ENCODE measurements around the gene PDCD11.
A peak's percentile ranks its signal among the peaks of the same experiment; 100 is the strongest.
"Not testable (repeated sequence)": the region's sequence is repeated elsewhere in the genome, so short reads cannot be mapped to it uniquely, and the experiment has no call there.

Gene PDCD11

DNA sequence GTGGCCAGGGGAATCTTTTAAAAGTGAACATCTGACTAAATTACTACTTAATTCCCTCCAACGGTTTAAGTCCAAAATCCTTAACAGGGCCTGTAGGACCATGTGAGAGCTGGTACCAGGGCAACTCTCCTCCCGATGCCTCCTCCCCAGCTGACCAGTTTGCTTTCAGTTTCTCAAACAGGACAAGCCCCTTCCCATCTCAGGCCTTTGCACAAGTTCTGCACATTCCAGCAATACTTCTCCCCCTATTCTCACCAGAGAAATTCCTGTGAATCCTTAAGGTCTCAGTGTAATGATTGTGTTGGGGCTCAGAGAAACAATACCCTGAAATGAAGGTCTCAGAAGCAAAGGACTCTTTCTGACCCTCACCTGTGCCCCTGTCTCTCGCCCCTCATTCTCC, 70.3 kb downstream of the PDCD11 start:
- peaks cover 2% of the 10 kb centered on the region for H3K36me3 Mint-ChIP-seq (ENCODE audit: low read depth)
- H3K27me3 Mint-ChIP-seq = peaks cover 3% of the 10 kb centered on the region
- peaks cover 18% of the 10 kb centered on the region for H3K4me1 Mint-ChIP-seq

DNA sequence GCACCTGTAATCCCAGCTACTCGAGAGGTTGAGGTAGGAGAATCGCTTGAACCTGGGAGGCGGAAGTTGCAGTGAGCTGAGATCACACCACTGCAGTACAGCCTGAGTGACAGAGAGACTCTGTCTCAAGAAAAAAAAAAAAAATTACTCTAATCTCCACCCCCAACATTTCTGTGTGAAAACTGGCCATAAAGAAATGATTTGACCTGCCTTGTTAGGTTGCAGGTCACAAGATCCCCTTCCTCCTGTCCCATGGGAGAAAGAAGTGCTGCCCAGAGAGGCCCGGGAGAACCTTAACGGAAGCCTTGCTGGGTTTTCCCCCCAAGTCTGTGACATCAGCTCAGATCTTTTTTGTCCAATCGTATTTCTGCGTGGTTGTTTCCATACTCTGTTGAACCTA, 71.0 kb downstream of the PDCD11 start:
- DNase-seq = no peak

More for the DNA sequence above, 70.3 kb downstream of the PDCD11 start:
- Mint-ChIP-seq H3K4me3 (no peak overlapping the region), H3K27ac (no peak overlapping the region), H3K9me3 (no peaks in the 10 kb centered on the region)
- ATAC-seq = no peak
- no peak for DNase-seq

DNA sequence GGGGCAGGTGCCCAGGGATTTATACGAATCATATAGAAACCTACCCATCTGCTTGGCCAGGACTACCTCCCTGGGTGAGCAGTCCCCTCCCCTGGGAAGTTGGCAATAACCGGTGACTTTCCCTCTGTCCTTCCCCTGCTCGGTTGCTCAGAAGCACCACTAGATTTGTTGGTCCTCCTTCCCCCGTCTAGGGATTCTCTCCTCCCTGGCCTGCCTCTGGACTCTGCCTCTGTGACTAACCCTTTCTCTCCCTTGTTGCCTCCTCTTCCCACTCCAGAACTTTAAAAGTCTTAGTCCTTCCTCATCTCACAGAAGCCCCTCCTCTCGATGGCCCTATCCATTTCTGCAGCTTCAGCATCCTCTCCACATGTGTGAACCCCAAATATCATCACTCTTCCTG, 72.8 kb downstream of the PDCD11 start:
- ATAC-seq (no peak), DNase-seq (no peak)
- no peak overlapping the region for H3K4me3 Mint-ChIP-seq
- H3K27me3 Mint-ChIP-seq = peaks cover 3% of the 10 kb centered on the region
- H3K36me3 Mint-ChIP-seq (ENCODE audit: low read depth) = peaks cover 2% of the 10 kb centered on the region
- peaks cover 27% of the 10 kb centered on the region for H3K4me1 Mint-ChIP-seq
- H3K9me3 Mint-ChIP-seq = no peaks in the 10 kb centered on the region
- no peak overlapping the region for H3K27ac Mint-ChIP-seq

More for the DNA sequence above, 71.0 kb downstream of the PDCD11 start:
- Mint-ChIP-seq H3K27ac (no peak overlapping the region), H3K4me3 (no peak overlapping the region), H3K36me3 (ENCODE audit: low read depth) (peaks cover 2% of the 10 kb centered on the region), H3K9me3 (no peaks in the 10 kb centered on the region), H3K27me3 (peaks cover 3% of the 10 kb centered on the region), H3K4me1 (peaks cover 25% of the 10 kb centered on the region)
- no peak for ATAC-seq

DNA sequence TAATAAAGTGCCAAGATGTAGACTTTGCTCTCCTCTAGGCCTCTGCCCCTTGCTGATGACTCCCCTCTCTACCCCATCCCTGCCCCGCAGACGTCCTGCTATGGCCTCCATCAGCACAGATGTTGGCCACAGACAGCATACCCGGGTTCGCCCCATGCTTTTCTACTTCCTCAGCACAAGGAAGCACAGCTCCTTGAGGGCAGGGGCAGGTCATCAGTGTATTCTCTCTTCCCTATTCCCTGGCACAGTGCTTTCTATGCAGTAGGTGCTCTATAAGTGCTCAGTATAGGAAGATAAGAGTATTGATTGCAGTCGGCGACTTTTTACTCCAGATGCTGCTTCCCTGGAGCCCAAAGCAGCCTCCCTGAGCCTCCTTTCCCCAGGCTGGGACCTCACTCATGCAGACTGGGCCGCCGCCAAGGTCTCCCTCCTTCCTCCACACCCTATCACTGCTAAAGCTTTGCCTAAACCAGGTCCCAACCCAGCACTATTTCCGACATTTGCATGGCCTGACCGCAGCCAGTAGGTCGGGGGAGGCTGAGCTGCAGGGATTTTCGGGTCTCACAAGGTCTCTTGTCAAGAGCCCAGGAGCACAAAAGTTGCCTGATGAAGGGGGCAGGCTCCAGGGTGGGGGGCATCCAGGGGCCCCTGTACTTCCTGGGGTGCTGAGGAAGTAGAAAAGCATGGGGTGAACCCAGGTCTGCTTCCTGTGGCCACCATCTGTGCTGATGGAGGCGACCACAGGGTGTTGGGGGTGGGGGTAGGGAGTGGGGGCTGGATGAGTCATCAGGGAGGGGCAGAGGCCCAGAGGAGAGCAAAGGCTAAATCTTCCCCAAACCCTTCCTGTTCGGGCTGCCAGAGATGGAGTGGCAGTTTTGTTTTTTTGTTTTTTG, 74.6 kb downstream of the PDCD11 start:
- Mint-ChIP-seq H3K4me1 (peaks cover 27% of the 10 kb centered on the region), H3K36me3 (ENCODE audit: low read depth) (peaks cover 2% of the 10 kb centered on the region), H3K27me3 (peaks cover 3% of the 10 kb centered on the region), H3K27ac (peak overlapping the region; percentile 67), H3K4me3 (peak overlapping the region; percentile 54), H3K9me3 (no peaks in the 10 kb centered on the region)
- ATAC-seq = peak; percentile 92
- DNase-seq = peak; percentile 72

DNA sequence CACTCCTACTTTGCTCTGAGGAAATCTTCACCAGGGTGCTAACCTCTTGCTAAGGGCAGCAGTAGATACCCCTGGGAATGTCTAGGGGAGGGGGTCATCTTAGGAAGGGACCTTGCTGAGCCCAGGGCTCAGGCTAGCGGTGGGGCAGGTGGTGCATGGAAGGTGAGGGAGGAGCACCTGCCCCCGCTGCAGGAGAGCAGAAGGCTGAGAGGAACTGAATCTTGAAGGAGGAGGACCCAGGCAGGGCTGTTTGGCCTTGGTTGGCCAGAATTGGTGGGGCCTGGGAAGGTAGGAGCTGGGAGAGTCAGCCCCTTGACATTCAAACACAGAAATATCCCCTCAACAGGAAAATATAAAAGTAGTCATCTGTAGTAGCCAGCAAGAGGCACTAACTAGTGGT, 75.6 kb downstream of the PDCD11 start:
- Mint-ChIP-seq H3K9me3 (no peaks in the 10 kb centered on the region), H3K27me3 (peaks cover 3% of the 10 kb centered on the region), H3K36me3 (ENCODE audit: low read depth) (peaks cover 2% of the 10 kb centered on the region), H3K27ac (peak overlapping the region; percentile 67), H3K4me1 (peaks cover 27% of the 10 kb centered on the region), H3K4me3 (peak overlapping the region; percentile 54)
- DNase-seq (no peak), ATAC-seq (no peak)

DNA sequence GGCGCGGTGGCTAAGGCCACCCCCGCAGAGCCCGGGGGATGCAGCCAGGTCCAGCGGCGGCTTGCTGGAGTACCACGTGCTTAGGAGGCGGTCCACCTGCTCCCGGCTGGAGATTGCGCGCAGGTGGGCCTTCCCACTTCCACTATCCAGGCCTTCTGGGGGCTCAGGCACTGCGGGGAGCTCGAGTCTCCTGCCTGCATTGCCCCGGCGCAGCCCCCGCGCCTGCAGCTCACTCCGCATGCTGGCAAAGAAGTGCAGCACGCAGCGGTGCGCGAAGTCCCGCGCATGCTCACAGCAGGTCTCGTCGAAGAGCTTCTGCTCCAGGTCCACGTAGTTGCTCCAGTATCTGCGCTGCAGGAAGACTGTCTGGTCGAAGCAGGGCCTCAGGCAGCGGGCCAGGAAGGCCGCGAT, 76.8 kb downstream of the PDCD11 start:
- peaks cover 23% of the 10 kb centered on the region for H3K4me1 Mint-ChIP-seq
- H3K27ac Mint-ChIP-seq = no peak overlapping the region
- ATAC-seq = no peak
- H3K9me3 Mint-ChIP-seq = no peaks in the 10 kb centered on the region
- peaks cover 3% of the 10 kb centered on the region for H3K27me3 Mint-ChIP-seq
- H3K36me3 Mint-ChIP-seq (ENCODE audit: low read depth) = peaks cover 2% of the 10 kb centered on the region
- H3K4me3 Mint-ChIP-seq = no peak overlapping the region
- no peak for DNase-seq

DNA sequence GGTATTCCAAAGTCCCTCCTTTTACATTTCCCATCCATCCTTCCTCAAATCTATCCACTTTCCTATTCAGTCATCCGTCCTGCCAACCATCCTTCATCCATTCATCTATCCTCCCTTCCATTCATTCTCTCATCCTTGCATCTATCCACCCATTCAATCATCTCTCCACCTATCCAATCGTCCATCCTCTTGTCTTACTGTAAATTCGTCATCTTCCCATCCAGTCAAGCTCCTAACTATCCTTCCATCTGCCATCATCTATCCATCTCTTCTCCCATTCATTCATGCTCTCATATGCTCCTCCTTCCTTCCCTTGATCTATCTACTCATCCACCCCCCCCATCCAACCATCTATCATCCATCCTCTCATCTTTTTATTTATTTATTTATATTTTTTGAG, 77.7 kb downstream of the PDCD11 start:
- Mint-ChIP-seq H3K27ac (no peak overlapping the region), H3K9me3 (no peaks in the 10 kb centered on the region), H3K4me1 (peaks cover 23% of the 10 kb centered on the region), H3K27me3 (peaks cover 3% of the 10 kb centered on the region), H3K4me3 (no peak overlapping the region), H3K36me3 (ENCODE audit: low read depth) (peaks cover 2% of the 10 kb centered on the region)
- ATAC-seq (no peak), DNase-seq (no peak)

DNA sequence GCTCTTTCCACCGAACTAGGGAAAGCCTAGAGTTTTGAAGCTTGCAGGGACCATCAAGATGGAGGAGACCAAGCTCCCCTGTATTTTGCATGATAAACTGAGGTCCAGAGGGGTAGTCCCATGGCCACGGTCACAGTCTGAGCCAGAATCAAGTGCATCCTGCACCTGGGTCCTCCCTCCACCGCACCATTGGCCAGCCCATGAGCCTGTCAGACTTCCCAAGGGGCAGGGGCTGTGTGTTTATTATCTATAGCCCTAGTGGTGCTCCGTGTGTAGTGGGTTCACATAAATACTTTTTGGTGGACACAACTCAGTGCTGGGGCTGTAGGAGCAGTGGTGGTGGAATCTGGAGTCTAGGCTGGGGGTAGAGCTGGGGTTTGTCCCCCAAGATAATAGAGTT, 79.0 kb downstream of the PDCD11 start:
- Mint-ChIP-seq H3K9me3 (no peaks in the 10 kb centered on the region), H3K27me3 (peaks cover 2% of the 10 kb centered on the region), H3K4me1 (peaks cover 21% of the 10 kb centered on the region), H3K4me3 (no peak overlapping the region), H3K27ac (no peak overlapping the region), H3K36me3 (ENCODE audit: low read depth) (no peaks in the 10 kb centered on the region)
- ATAC-seq (no peak), DNase-seq (no peak)

DNA sequence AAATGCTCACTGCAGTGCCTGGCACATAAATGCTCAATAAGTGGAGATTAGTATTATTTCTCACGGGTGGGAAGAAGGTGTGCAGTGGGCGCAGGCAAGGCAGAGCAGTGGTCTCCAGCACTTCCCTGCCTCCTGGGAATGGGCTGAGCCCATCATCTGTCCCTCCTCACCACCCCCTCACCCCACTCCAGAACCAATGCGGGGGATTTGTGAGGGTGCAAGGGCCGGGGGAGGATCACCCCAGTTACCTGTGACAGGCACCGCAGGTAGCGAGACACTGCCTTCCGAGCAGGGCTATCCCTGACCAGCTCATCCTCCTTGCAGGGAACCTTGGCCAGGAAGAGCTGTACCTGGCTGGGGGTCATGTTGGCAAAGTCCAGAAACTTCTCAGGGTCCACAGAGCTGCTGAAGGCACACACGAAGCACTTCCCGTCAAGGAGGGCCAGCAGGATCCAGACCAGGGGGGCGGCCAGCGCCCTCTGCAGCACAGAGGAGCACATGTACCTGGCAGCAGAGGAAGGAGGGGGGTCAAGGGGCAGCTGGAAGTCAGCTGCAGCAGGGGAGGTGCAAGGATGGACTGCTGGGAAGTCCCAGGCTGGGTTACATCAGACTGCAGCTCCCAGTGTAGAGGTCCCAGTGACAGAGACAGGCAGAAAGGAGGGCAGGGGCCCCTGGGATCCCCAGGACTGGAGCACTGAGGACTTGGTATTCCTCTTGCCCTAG, 79.8 kb downstream of the PDCD11 start:
- no peaks in the 10 kb centered on the region for H3K36me3 Mint-ChIP-seq (ENCODE audit: low read depth)
- DNase-seq (no peak), ATAC-seq (peak; percentile 22)
- peaks cover 13% of the 10 kb centered on the region for H3K4me1 Mint-ChIP-seq
- H3K9me3 Mint-ChIP-seq = no peaks in the 10 kb centered on the region
- H3K27ac Mint-ChIP-seq = no peak overlapping the region
- H3K4me3 Mint-ChIP-seq = no peak overlapping the region
- H3K27me3 Mint-ChIP-seq = no peaks in the 10 kb centered on the region

DNA sequence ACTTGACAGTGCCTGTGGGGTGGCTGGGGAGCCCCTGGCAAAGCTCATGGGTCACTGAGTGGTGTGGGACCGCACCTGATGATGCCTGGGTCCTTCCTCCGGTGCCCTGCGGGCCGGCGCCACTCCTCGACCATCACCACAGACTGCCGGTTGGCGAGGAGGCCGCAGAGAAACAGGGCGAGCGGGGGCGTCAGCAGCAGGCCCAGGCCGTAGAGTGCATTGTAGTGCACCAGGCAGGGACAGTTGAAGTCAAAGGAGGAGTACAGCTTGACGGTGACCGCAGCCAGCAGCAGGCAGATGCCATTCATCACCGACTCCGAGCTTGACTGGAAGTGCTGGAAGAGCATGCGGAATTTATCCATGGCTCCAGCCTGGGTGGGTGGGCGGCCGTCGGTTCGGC, 82.2 kb downstream of the PDCD11 start:
- Mint-ChIP-seq H3K27me3 (no peaks in the 10 kb centered on the region), H3K27ac (no peak overlapping the region), H3K36me3 (ENCODE audit: low read depth) (no peaks in the 10 kb centered on the region), H3K4me1 (peaks cover 3% of the 10 kb centered on the region), H3K4me3 (no peak overlapping the region), H3K9me3 (no peaks in the 10 kb centered on the region)
- ATAC-seq (no peak), DNase-seq (no peak)

DNA sequence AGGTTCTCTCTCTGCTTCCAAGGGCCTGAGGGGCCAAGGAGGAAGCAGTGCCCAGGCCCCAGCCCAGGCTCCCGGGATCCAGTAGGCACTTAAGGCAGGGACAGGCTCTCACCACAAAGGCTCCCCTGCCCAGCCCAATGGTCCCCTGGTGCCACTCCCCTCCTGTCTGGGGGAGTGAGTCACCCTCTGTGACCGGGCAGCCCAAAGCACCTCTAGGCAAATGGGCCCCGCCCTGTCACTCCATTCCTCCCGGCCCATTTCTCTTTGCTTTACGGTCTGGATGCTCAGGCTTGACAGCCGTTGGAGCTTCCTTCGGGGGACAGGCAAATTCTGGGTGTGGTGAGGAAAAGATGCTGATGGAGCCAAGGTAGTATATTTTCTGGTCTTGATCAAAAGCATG, 82.7 kb downstream of the PDCD11 start, which contains the start of gene CALHM3:
TSS of gene CALHM3 (minus strand) at position 106 of the 400 bp plus-strand sequence. CDS start 208 bp downstream, outside the sequence.
- ATAC-seq (no peak), DNase-seq (no peak)
- peaks cover 3% of the 10 kb centered on the region for H3K4me1 Mint-ChIP-seq
- H3K36me3 Mint-ChIP-seq (ENCODE audit: low read depth) = no peaks in the 10 kb centered on the region
- H3K9me3 Mint-ChIP-seq = no peaks in the 10 kb centered on the region
- H3K27me3 Mint-ChIP-seq = no peaks in the 10 kb centered on the region
- no peak within 1 kb of the TSS for H3K4me3 Mint-ChIP-seq
- no peak within 1 kb of the TSS for H3K27ac Mint-ChIP-seq

DNA sequence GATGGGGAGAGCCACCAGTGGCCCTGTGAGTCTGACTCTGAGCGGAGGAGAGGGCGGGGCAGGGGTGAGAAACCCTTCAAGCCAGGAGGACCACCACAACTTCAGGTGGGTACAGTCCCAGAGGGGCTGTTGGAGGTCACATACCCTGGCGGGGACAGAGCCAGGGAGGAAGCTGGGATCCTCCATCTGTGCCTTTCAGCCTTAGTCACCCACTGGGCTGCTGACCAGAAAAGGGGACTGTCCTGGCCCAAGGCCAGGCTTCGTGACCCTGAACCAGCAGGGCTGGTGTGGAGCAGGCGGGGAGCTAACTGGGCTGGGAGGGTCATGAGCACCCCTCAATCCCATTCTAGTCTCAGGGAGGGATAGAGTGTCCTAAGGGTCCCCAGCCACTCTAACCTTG, 84.1 kb downstream of the PDCD11 start:
- Mint-ChIP-seq H3K4me1 (peaks cover 3% of the 10 kb centered on the region), H3K9me3 (no peaks in the 10 kb centered on the region), H3K27me3 (no peaks in the 10 kb centered on the region), H3K27ac (no peak overlapping the region), H3K4me3 (no peak overlapping the region), H3K36me3 (ENCODE audit: low read depth) (no peaks in the 10 kb centered on the region)
- no peak for DNase-seq
- ATAC-seq = no peak

DNA sequence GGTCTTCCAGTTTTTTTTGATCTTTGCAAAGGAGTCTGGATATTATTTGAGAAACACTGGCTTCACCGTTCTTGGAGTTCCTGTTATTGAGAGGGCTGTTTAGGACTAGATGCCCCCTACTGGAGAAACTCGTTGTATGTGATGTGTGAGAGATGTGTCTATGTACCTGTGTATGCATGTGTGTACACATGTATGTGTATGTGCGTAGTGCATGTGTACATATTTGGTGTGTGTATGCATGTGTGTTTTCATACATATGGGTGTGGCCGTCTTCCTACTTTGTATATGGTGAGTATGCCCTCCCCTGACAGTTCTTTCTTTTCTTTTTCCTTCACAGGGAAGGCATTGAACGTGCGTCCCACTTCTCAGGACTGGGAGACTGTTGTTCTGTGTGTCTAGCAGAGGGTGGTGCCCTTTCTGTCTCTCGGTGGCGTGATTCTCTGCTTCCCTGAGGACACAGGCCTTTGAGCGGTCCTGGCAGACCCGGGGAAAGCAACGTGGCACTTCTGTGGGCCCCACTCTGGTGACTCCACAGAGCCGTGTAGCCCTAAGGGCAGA, 85.6 kb downstream of the PDCD11 start:
- Mint-ChIP-seq H3K4me1 (peaks cover 3% of the 10 kb centered on the region), H3K27ac (no peak overlapping the region), H3K27me3 (no peaks in the 10 kb centered on the region), H3K36me3 (ENCODE audit: low read depth) (no peaks in the 10 kb centered on the region), H3K9me3 (no peaks in the 10 kb centered on the region), H3K4me3 (no peak overlapping the region)
- ATAC-seq (peak; percentile 76), DNase-seq (no peak)

DNA sequence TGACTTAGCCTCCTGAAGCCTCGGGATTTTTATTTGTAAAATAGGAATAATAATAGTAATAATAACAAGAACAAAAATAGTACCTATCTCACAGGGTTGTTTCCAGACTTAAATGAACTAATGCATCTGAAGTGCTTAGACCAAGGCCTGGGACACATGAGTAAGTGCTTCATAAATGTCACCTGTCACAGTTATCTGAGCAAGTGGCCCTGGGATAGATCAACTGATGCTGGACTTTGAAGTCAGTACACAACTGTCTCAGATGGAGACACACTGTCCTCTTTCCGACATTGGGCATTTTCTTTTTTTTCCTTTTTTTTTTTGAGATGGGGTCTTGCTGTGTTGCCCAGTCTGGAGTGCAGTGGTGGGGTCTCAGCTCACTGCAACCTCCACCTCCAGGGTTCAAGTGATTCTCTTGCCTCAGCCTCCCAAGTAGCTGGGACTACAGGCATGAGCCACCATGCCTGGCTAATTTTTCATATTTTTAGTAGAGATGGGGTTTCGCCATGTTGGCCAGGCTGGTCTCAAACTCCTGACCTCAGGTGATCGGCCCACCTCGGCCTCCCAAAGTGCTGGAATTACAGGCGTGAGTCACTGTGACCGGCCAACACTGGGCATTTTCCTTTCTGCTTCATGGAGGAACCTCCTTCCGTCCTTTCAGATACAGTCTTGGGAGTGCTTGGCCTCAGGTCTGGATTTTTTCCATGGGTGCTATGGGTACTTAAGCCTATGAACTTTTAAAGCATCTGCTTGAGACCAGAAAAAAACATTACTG, 90.4 kb downstream of the PDCD11 start:
- not testable (repeated sequence) for DNase-seq; ATAC-seq; H3K4me3 Mint-ChIP-seq; H3K27ac Mint-ChIP-seq; H3K9me3 Mint-ChIP-seq; H3K36me3 Mint-ChIP-seq (ENCODE audit: low read depth); H3K27me3 Mint-ChIP-seq
- peaks cover 18% of the 10 kb centered on the region for H3K4me1 Mint-ChIP-seq
